ACC112 (cell line): ENCODE results near the gene OR10J1.

Source experiments
- H2AFZ ChIP-seq: fragments of 200-600 bp; sonication (generic); one replicate; pipeline ENCODE4 v1.6.0; 2017; ENCODE audit warnings: antibody characterized with exemption, low read length; ENCODE audit not compliant: unreplicated experiment
- H3K27ac ChIP-seq: fragments of 200-600 bp; sonication (generic); 2 replicates; pipeline ENCODE4 v1.5.1; 2014; ENCODE audit warnings: low read depth, mild to moderate bottlenecking, antibody characterized with exemption, low read length, moderate library complexity
- H3K27me3 ChIP-seq: fragments of 200-600 bp; sonication (generic); 2 replicates; pipeline ENCODE4 v1.6.1; 2014; ENCODE audit warnings: mild to moderate bottlenecking, antibody characterized with exemption, low read length, moderate library complexity, mixed read lengths; ENCODE audit not compliant: insufficient read depth
- H3K36me3 ChIP-seq: fragments of 200-600 bp; sonication (generic); 2 replicates; pipeline ENCODE4 v1.6.1; 2016; ENCODE audit warnings: mild to moderate bottlenecking, antibody characterized with exemption, low read length, moderate library complexity, mixed read lengths; ENCODE audit not compliant: insufficient read depth
- H3K4me1 ChIP-seq: fragments of 200-600 bp; sonication (generic); one replicate; pipeline ENCODE4 v1.6.1; 2016; ENCODE audit warnings: low read length, mixed read lengths; ENCODE audit not compliant: insufficient read depth, unreplicated experiment, control insufficient read depth
- H3K4me3 ChIP-seq: fragments of 200-600 bp; sonication (generic); 2 replicates; pipeline ENCODE4 v1.5.1; 2014; ENCODE audit warnings: mild to moderate bottlenecking, low read depth, low read length
- H3K79me2 ChIP-seq: fragments of 200-600 bp; sonication (generic); one replicate; pipeline ENCODE4 v1.6.0; 2016; ENCODE audit warnings: low read length; ENCODE audit not compliant: control insufficient read depth, unreplicated experiment, insufficient read depth

Gene OR10J1

GRCh38 chr1:159483501-159483900 is 44.0 kb downstream of the OR10J1 start:
- Histone ChIP-seq H3K36me3 (no peaks in the 10 kb centered on the region), H3K27me3 (no peaks in the 10 kb centered on the region), H3K4me1 (no peaks in the 10 kb centered on the region), H3K27ac (no peak overlapping the region), H2AFZ (no peak overlapping the region), H3K79me2 (no peaks in the 10 kb centered on the region), H3K4me3 (no peak overlapping the region)
